GM18498 (cell line): ENCODE measurements around the gene LRRN1.
"Not testable (repeated sequence)": the region's sequence is repeated elsewhere in the genome, so short reads cannot be mapped to it uniquely, and the experiment has no call there.

Experiments used
- ATAC-seq: cut with Tn5 transposase; IDR thresholded peaks from one replicate; pipeline ENCODE4 v1.9.1; 2021; ENCODE audit warnings: mild to moderate bottlenecking, moderate library complexity; ENCODE audit not compliant: unreplicated experiment

LRRN1 gene

GRCh38 chr3:3806856-3807255 is 7.6 kb downstream of the LRRN1 start:
- no peak for ATAC-seq

GRCh38 chr3:3813013-3813412 is 13.8 kb downstream of the LRRN1 start:
- no peak for ATAC-seq

DNA sequence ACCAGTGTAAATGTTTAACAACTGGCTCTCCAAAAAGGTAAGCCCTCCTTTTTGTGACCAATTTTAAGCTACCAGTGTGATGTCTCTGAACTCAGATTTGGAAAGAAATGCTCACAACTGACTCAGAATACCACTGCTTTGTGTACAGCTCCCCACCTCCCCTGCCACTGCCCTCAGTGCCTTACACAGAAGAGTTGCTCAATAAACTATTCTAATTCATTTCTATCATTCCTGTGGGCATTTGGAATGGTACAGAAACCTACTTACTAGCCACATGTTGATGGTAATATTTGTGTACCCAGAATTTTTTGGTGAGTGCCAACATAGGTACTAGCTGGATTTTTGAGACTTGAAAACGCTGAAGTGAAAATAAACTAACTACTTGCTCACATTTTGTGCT is 16.0 kb downstream of the LRRN1 start:
- ATAC-seq: no peak

- no peak for ATAC-seq
These were observed 16.8 kb downstream of the LRRN1 start for GRCh38 chr3:3816034-3816433.

DNA sequence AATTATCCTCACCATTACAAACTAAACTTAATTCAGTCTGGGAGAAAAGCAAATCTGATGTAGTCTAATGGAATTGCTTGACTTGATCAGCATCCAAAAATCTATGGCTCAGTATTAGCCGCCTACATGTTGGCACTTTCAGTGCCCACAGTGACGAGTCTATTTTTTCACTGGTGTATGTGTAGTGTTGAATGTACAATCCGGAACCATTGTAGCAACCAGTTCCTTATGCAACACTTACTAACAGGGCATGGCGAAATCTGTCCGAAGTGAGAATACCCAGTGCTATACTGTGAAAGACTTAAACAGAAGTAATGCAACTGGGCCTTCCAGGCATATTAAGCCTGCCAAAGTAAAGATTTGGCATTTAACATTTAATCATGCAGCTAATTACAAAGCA is 18.6 kb downstream of the LRRN1 start:
- ATAC-seq: no peak

GRCh38 chr3:3821777-3822176 is 22.5 kb downstream of the LRRN1 start:
- no peak for ATAC-seq

DNA sequence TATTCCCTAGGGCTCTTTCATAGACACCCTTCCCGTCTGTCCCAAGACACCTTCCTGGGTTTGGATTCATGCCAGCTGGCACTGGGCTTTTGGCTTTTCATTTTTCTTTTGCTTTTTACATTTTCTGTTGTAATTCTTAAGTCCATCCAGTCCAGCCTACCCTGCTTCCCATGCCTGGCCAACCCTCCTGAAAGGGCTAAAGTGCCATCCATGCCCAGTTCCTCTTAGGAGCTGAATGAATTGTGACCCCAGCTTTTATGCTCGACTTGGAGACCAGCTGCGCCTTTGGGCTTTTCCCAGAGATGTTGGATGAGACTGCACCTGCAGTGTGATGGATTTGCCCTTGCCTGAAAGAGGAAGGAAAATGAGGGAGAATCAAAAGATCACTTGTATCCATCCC is 25.8 kb downstream of the LRRN1 start:
- ATAC-seq: no peak

DNA sequence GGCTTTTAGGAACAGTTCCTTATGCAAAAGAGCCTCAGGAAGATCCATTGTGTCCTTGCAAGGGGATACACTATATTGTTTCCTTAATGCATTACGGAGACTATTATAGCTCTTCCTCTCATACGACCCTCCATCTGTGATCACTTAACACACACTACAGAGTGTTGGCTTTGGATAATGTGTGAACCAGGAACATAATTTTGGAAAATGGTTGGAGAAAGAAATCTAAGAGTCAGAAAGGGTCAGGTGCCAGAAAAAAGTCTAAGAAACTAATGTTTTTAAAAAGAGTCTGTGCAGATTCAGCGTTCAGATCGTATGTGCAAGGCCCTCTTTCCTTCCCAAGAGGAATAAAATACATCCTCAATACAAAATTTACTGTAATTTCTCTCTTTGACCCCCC is 27.3 kb downstream of the LRRN1 start:
- no peak for ATAC-seq

DNA sequence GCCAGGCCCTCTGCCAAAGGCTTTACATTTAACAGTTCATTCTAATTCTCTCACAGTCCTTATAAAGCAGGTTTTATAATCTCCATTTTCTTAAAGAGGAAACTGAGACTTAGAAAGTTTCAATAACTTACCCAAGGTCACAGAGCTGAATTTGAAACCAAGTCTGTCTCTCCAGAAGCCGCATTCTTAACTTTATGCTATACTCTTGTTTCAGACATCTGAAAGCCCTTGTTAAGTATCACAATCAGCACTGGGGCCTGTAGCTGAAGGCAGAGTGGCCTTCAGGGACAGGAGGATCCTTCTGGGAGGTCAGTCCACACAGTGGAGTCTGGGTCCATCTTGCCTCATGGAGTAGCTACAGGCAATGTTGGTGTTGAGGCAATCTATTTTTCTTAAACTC is 27.9 kb downstream of the LRRN1 start:
- ATAC-seq: no peak

GRCh38 chr3:3828417-3828816 is 29.2 kb downstream of the LRRN1 start:
- ATAC-seq: not testable (repeated sequence)

GRCh38 chr3:3836845-3837244 is 37.6 kb downstream of the LRRN1 start:
- ATAC-seq: no peak

DNA sequence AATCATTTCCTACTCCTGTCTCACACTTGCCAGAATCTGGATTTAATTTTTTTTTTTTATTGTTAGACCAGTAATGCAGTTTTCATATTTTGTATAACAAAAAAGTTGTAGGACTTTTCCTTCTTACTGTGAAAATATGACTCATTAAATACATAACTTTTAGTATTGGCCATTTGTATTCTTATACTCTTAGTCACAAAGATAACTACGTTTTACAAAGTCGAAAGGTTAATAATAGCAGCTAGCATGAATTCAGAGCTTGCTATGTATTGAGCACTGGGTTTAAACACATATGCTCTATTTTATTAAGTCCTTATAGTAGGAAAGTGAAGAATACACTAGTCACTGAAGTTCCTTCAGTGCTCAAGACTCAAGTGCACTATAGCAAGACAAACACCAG is 43.1 kb downstream of the LRRN1 start:
- no peak for ATAC-seq

- no peak for ATAC-seq
These were observed 49.0 kb downstream of the LRRN1 start for GRCh38 chr3:3847994-3848922.

GRCh38 chr3:3848923-3849275 is 49.7 kb downstream of the LRRN1 start:
- no peak for ATAC-seq

GRCh38 chr3:3851621-3852323 is 52.5 kb downstream of the LRRN1 start:
- ATAC-seq: peak; percentile 82

DNA sequence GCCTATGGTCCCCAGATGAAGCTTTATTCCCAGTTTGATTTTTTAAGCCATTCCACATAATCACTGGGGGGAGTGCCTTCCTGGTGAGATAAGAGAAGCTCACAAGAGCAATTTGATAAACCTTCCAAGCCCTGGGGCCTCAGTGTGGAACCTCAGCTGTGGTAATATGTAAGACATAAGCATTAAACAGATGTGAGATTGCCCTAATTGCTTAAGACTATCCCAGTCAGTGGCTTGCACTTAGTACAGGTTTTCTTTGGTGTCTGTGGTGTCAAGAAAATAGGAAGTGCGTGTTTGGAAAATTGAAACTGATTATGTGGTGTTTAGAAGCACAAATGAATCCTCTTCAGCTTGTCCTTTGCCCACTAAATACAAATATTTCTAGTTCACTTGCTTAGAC is 54.3 kb downstream of the LRRN1 start:
- no peak for ATAC-seq

DNA sequence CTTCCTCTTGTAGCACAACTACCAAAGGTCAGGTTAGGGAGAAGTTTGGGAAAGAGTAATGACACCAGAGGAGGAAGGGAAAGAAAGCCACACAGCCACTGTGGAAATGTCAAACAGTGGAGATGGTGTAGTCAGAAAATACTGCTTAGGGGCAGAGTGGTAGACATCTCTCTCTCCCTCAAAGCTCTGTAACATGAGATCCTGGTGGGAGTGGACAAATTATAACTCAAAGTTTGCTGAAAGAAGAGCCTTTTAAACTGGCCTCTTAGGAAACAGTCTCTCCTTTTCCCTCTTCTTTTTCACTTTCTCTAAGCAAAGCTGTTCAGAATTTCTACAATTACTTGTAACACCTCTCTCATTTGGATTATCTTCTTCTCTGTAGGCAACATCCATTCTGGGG is 55.8 kb downstream of the LRRN1 start:
- no peak for ATAC-seq

DNA sequence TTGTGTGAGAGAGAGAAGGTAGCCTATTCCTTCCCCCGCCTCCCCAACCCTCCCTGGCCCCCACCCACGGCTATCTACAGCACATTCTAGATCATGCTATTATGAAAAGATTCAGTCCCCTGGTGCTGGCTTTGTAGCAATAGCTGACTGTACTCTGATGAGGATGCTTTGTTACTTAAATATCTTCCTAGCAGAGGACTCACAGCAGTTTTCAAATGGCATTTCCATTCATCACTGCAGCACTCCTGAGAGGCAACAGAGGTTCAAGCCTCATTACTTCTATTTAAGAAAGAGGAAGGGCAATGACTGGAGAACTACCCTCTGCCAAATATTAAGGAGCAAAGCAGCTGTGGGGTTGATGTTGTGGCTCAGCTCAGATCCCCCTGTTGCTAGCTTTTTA is 61.0 kb downstream of the LRRN1 start:
- no peak for ATAC-seq

GRCh38 chr3:3862534-3862933 is 63.3 kb downstream of the LRRN1 start:
- ATAC-seq: no peak

GRCh38 chr3:3875491-3875890 is 76.3 kb downstream of the LRRN1 start:
- no peak for ATAC-seq

- ATAC-seq: no peak
These were observed 81.8 kb downstream of the LRRN1 start for GRCh38 chr3:3881050-3881449.

GRCh38 chr3:3887311-3887710 is 88.1 kb downstream of the LRRN1 start:
- not testable (repeated sequence) for ATAC-seq
